ENCODE measurements around the gene TNFRSF12A.
A peak's percentile ranks its signal among the peaks of the same experiment; 100 is the strongest.
"Not testable (repeated sequence)": the region's sequence is repeated elsewhere in the genome, so short reads cannot be mapped to it uniquely, and the experiment has no call there.

The TNFRSF12A gene

DNA sequence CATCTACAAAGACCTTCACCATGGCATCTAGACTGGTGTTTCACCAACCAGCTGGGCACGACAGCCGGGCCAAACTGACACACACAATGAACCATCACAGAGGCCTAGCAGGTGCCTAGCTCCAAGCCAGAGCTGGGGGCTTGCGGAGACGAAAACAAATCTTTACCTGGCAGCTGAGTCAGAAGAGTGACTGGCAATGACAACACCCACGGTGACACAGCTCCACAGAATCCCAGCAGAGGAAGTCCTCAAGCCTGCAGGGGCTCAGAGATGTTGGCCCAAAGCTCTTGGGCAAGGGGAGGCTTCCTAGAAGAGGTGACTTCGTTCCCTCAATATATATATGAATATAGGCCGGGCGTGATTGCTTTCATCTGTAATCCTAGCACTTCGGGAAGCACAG, 31.3 kb downstream of the TNFRSF12A start:
- no peak overlapping the region for H3K4me3 ChIP-seq (ENCODE audit: control insufficient read depth in 1 of 7, extremely low read depth in 1 of 7, insufficient read depth in 4 of 7, low read depth in 2 of 7, low read length in 6 of 7)
- peak in 2 of 3 donors; percentile 53 to 60 for DNase-seq
- POLR2A ChIA-PET = interaction anchor here (1.2 kb wide), 1 partner anchor 18 kb away, joined by 9 read pairs; no protein-coding TSS in a partner anchor
- H3K27ac ChIP-seq (ENCODE audit: insufficient read depth in 1 of 2, low read depth in 1 of 2, low read length in 2 of 2, poor library complexity in 1 of 2, severe bottlenecking in 2 of 2) = no peak overlapping the region
- H3K27me3 ChIP-seq (replicated peaks in 2 of 5; ENCODE audit: control insufficient read depth in 4 of 5, insufficient read depth in 5 of 5, low read length in 4 of 5) = peaks cover 0 to 55% (median 16%) of the 10 kb centered on the region in 5 experiments
- CTCF ChIA-PET = interaction anchor here (0.6 to 6.6 kb wide), 10 partner anchors 8 to 76 kb away, joined by 3 to 98 read pairs (median 4); no protein-coding TSS in a partner anchor
- no peaks in the 10 kb centered on the region for H3K9me3 ChIP-seq (ENCODE audit: control extremely low read depth in 1 of 5, control insufficient read depth in 4 of 5, insufficient read depth in 2 of 5, low read depth in 1 of 5, low read length in 4 of 5)
- H3K36me3 ChIP-seq (ENCODE audit: control insufficient read depth in 4 of 4, insufficient read depth in 4 of 4, low read length in 3 of 4) = peaks cover 0 to 3% (median 0%) of the 10 kb centered on the region in 4 experiments
- 52% methylated on average over 5 of the region's 9 CpGs for WGBS (ENCODE audit: insufficient coverage)
- H3K4me1 ChIP-seq (ENCODE audit: control extremely low read depth in 1 of 4, control insufficient read depth in 4 of 4, insufficient read depth in 4 of 4, low read length in 3 of 4) = peaks cover 2 to 58% (median 35%) of the 10 kb centered on the region in 4 experiments

DNA sequence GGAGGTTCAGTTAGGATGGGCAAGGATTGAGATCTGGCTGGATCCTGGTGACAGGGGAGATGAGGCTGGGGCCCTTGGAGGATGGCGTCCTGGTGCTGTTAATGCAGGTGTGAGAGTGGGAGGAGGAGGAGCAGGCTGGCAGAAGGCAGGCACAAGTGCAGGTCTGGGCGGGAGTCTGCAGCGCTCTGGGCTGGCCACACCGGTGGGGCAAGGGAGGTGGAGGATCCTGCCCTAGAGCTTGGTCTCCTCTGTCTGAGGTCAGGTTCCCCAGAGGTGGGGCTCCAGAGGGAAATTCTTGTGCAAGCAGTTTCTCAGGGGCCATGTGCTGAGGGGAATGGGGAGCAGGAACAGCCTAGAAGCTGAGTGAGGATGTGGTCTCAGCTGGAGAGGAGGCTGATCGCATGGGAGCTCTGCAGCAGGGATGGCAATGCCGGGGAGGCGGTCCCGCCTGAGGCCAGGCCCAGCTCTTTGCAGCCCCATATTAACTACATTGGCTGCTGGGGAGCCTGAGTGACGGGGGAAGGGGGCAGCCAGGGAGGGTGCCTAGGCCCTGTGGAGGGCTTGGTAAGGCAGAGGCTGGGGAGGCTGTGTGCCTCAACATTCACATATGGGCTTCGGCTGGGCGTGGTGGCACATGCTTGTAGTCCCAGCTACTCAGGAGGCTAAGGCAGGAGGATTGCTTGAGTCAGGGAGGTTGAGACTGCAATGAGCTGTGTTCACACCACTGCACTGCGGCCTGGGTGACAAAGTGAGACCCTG, 32.6 kb downstream of the TNFRSF12A start:
- CTCF ChIA-PET = interaction anchor here (1.8 to 6.6 kb wide), 2 partner anchors 10 to 20 kb away, joined by 4 to 98 read pairs; no protein-coding TSS in a partner anchor

DNA sequence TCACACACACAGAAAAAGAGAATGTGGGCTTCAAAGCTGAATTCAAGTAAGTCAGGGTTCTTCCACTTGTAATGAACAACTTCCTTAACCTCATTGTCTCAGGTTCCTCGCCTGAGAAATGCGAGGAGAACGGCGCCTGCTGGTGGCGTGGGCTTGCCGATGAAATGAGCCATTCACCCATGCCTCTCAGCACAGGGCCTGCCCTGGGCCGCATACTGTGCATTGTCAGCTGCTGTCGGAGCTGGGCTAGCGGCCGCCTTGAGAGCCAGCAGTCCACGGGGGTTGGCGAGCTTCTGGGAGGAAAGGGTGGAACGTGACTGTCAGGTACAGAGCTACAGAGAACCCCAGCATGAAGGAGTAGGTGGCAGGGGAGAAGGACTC, 33.2 kb downstream of the TNFRSF12A start:
- H3K27me3 ChIP-seq (replicated peaks in 2 of 5; ENCODE audit: control insufficient read depth in 4 of 5, insufficient read depth in 5 of 5, low read length in 4 of 5) = peaks cover 0 to 42% (median 7%) of the 10 kb centered on the region in 5 experiments
- CTCF ChIA-PET; POLR2A ChIA-PET; DNase-seq; H3K4me3 ChIP-seq (ENCODE audit: control insufficient read depth in 1 of 7, extremely low read depth in 1 of 7, insufficient read depth in 4 of 7, low read depth in 2 of 7, low read length in 6 of 7); H3K9me3 ChIP-seq (ENCODE audit: control extremely low read depth in 1 of 5, control insufficient read depth in 4 of 5, insufficient read depth in 2 of 5, low read depth in 1 of 5, low read length in 4 of 5); H3K27ac ChIP-seq (ENCODE audit: insufficient read depth in 1 of 2, low read depth in 1 of 2, low read length in 2 of 2, poor library complexity in 1 of 2, severe bottlenecking in 2 of 2); H3K36me3 ChIP-seq (ENCODE audit: control insufficient read depth in 4 of 4, insufficient read depth in 4 of 4, low read length in 3 of 4): not testable (repeated sequence)
- WGBS (ENCODE audit: insufficient coverage) = 75% methylated on average over 4 of the region's 13 CpGs
- peaks cover 2 to 69% (median 44%) of the 10 kb centered on the region in 4 experiments for H3K4me1 ChIP-seq (ENCODE audit: control extremely low read depth in 1 of 4, control insufficient read depth in 4 of 4, insufficient read depth in 4 of 4, low read length in 3 of 4)

More for the DNA sequence above, 32.6 kb downstream of the TNFRSF12A start:
- H3K27ac ChIP-seq (ENCODE audit: insufficient read depth in 1 of 2, low read depth in 1 of 2, low read length in 2 of 2, poor library complexity in 1 of 2, severe bottlenecking in 2 of 2); POLR2A ChIA-PET; H3K36me3 ChIP-seq (ENCODE audit: control insufficient read depth in 4 of 4, insufficient read depth in 4 of 4, low read length in 3 of 4); DNase-seq; H3K4me3 ChIP-seq (ENCODE audit: control insufficient read depth in 1 of 7, extremely low read depth in 1 of 7, insufficient read depth in 4 of 7, low read depth in 2 of 7, low read length in 6 of 7); H3K9me3 ChIP-seq (ENCODE audit: control extremely low read depth in 1 of 5, control insufficient read depth in 4 of 5, insufficient read depth in 2 of 5, low read depth in 1 of 5, low read length in 4 of 5): not testable (repeated sequence)
- no CpG with 5 or more reads among the region's 12 CpGs for WGBS (ENCODE audit: insufficient coverage)
- Histone ChIP-seq H3K4me1 (ENCODE audit: control extremely low read depth in 1 of 4, control insufficient read depth in 4 of 4, insufficient read depth in 4 of 4, low read length in 3 of 4) (peaks cover 2 to 66% (median 39%) of the 10 kb centered on the region in 4 experiments), H3K27me3 (replicated peaks in 2 of 5; ENCODE audit: control insufficient read depth in 4 of 5, insufficient read depth in 5 of 5, low read length in 4 of 5) (peaks cover 0 to 48% (median 9%) of the 10 kb centered on the region in 5 experiments)

DNA sequence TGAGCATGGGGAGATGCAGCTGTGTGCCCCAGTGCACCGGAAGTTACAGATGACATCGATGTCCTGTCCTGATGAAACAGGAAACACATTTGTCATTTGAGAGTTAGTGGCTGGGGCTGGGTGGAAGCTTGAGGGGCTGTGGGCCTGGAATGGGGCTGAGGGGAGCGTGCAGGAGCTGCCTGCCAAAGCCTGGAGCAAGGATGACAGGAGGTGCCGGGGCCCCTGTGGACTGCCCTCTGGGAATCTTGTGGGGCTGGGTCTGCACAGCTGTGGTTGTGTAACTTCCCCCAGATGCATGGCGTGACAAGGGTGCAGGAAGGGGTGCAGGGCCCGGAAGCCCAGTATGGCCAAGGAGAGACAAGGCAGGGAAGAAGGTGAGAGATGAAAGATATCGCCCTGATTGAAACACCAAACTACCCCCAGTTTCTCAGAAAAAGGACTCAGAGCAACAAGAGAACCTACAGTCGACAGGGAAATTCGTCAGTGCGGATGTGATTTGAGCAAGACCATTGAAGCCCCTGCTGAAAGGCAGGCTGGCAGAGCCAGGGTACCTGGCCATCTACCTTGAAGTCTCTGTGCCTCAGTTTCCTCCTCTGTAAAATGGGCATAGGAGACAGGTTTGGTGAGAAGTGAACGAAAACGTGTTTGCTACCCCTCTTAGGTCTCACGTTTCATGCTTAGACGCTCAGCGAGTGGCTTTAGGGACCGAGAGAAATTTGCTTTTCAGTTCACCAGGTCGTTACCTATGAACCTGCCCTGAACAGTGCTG, 35.0 kb downstream of the TNFRSF12A start:
- Histone ChIP-seq H3K27me3 (replicated peaks in 2 of 5; ENCODE audit: control insufficient read depth in 4 of 5, insufficient read depth in 5 of 5, low read length in 4 of 5) (peaks cover 0 to 25% (median 4%) of the 10 kb centered on the region in 5 experiments), H3K36me3 (ENCODE audit: control insufficient read depth in 4 of 4, insufficient read depth in 4 of 4, low read length in 3 of 4) (peaks cover 0 to 3% (median 0%) of the 10 kb centered on the region in 4 experiments), H3K27ac (ENCODE audit: insufficient read depth in 1 of 2, low read depth in 1 of 2, low read length in 2 of 2, poor library complexity in 1 of 2, severe bottlenecking in 2 of 2) (no peak overlapping the region), H3K4me3 (ENCODE audit: control insufficient read depth in 1 of 7, extremely low read depth in 1 of 7, insufficient read depth in 4 of 7, low read depth in 2 of 7, low read length in 6 of 7) (no peak overlapping the region), H3K4me1 (ENCODE audit: control extremely low read depth in 1 of 4, control insufficient read depth in 4 of 4, insufficient read depth in 4 of 4, low read length in 3 of 4) (peaks cover 2 to 73% (median 55%) of the 10 kb centered on the region in 4 experiments), H3K9me3 (ENCODE audit: control extremely low read depth in 1 of 5, control insufficient read depth in 4 of 5, insufficient read depth in 2 of 5, low read depth in 1 of 5, low read length in 4 of 5) (no peaks in the 10 kb centered on the region)
- 61% methylated on average over 14 of the region's 17 CpGs for WGBS (ENCODE audit: insufficient coverage)
- CTCF ChIA-PET = interaction anchor here (0.7 to 6.6 kb wide), 6 partner anchors 16 to 76 kb away, joined by 3 to 82 read pairs (median 4); partner anchors contain the start of gene ZNF213
- POLR2A ChIA-PET = interaction anchor here (0.8 kb wide), 1 partner anchor 65 kb away, joined by 3 read pairs; no protein-coding TSS in a partner anchor
- peak in 2 of 3 donors; percentile 76 to 82 for DNase-seq

DNA sequence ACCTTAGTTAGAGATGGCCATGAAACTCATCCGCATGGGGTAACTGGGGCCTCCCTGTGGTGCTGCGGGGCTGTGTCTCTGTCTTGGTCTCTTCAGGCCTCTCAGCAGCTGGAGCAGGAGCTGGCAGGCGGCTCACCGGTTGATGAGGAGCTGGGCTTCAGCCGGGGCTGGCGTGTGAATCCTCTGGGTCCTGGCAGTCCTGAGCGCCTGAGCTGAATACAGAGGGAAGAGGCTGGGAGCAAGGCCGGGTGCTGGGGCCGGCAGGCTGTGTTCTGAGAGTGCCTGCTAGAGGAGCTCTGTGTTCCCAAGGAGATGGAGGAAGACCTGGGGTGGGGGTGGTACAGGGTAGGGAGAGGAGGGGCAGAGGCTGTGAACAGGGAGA, 35.6 kb downstream of the TNFRSF12A start:
- H3K4me3 ChIP-seq (ENCODE audit: control insufficient read depth in 1 of 7, extremely low read depth in 1 of 7, insufficient read depth in 4 of 7, low read depth in 2 of 7, low read length in 6 of 7); H3K9me3 ChIP-seq (ENCODE audit: control extremely low read depth in 1 of 5, control insufficient read depth in 4 of 5, insufficient read depth in 2 of 5, low read depth in 1 of 5, low read length in 4 of 5); DNase-seq; H3K27ac ChIP-seq (ENCODE audit: insufficient read depth in 1 of 2, low read depth in 1 of 2, low read length in 2 of 2, poor library complexity in 1 of 2, severe bottlenecking in 2 of 2); POLR2A ChIA-PET; H3K36me3 ChIP-seq (ENCODE audit: control insufficient read depth in 4 of 4, insufficient read depth in 4 of 4, low read length in 3 of 4): not testable (repeated sequence)
- peaks cover 2 to 73% (median 55%) of the 10 kb centered on the region in 4 experiments for H3K4me1 ChIP-seq (ENCODE audit: control extremely low read depth in 1 of 4, control insufficient read depth in 4 of 4, insufficient read depth in 4 of 4, low read length in 3 of 4)
- CTCF ChIA-PET = interaction anchor here (0.9 to 6.6 kb wide), 6 partner anchors 16 to 76 kb away, joined by 3 to 82 read pairs (median 4); partner anchors contain the start of gene ZNF213
- peaks cover 0 to 19% (median 4%) of the 10 kb centered on the region in 5 experiments for H3K27me3 ChIP-seq (replicated peaks in 2 of 5; ENCODE audit: control insufficient read depth in 4 of 5, insufficient read depth in 5 of 5, low read length in 4 of 5)
- WGBS (ENCODE audit: insufficient coverage) = 94% methylated on average over 8 of the region's 9 CpGs

DNA sequence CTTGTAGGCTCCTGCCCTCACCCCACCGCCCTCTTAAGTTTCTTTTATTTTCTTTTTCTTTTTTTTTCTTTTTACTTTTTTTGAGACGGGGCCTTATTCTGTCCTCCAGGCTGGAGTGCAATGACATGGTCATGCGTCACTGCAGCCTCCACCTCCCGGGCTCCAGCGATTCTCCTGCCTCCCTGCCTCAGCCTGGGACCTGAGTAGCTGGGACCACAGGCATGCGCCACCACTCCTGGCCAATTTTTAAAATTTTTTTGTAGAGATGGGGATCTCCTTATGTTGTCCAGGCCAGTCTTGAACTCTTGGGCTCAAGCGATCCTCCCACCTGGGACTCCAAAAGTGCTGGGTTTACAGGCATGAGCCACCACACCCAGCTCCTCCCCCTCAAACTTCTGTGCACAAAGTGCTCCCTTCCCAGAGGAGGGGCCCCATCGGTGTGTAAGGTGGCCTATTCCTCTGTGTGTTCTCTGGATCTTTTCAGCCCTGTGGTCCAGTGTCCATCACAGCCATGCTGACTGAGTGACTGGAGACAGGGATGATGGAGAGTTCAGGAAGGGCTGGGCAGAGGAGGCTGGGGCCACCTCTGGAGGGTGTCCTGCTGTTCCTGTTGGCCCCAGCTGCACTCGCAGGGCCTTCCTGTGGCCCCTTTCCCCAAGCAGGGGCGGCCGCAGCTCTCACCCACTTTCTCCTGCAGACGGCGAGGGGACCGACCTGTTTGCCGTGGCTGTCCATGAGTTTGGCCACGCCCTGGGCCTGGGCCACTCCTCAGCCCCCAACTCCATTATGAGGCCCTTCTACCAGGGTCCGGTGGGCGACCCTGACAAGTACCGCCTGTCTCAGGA, 36.4 kb downstream of the TNFRSF12A start:
- Histone ChIP-seq H3K36me3 (ENCODE audit: control insufficient read depth in 4 of 4, insufficient read depth in 4 of 4, low read length in 3 of 4) (peaks cover 0 to 3% (median 0%) of the 10 kb centered on the region in 4 experiments), H3K27me3 (replicated peaks in 2 of 5; ENCODE audit: control insufficient read depth in 4 of 5, insufficient read depth in 5 of 5, low read length in 4 of 5) (peaks cover 0 to 11% (median 1%) of the 10 kb centered on the region in 5 experiments), H3K9me3 (ENCODE audit: control extremely low read depth in 1 of 5, control insufficient read depth in 4 of 5, insufficient read depth in 2 of 5, low read depth in 1 of 5, low read length in 4 of 5) (no peaks in the 10 kb centered on the region), H3K4me3 (ENCODE audit: control insufficient read depth in 1 of 7, extremely low read depth in 1 of 7, insufficient read depth in 4 of 7, low read depth in 2 of 7, low read length in 6 of 7) (no peak overlapping the region), H3K4me1 (ENCODE audit: control extremely low read depth in 1 of 4, control insufficient read depth in 4 of 4, insufficient read depth in 4 of 4, low read length in 3 of 4) (peaks cover 2 to 65% (median 50%) of the 10 kb centered on the region in 4 experiments), H3K27ac (ENCODE audit: insufficient read depth in 1 of 2, low read depth in 1 of 2, low read length in 2 of 2, poor library complexity in 1 of 2, severe bottlenecking in 2 of 2) (no peak overlapping the region)
- POLR2A ChIA-PET = no interaction called here
- no peak for DNase-seq
- 94% methylated on average over 17 of the region's 19 CpGs for WGBS (ENCODE audit: insufficient coverage)
- CTCF ChIA-PET = interaction anchor here (0.9 to 6.6 kb wide), 5 partner anchors 19 to 75 kb away, joined by 3 to 82 read pairs (median 5); partner anchors contain the start of gene ZNF213
